PC-9 (cell line): ENCODE data around the gene PCDH15. TPM values are rescaled to one million over a fixed set of nuclear protein-coding genes. Genes with fewer than 3 reads are reported as not detected.

Experiments
- BruUV-seq: library from RNA; stranded (reverse); fragments of 400-500 nt; replicated peaks from 2 replicates; lab custom pipeline; 2021; lab: Mats Ljungman, UMichigan
- CTCF ChIA-PET: fragments of 300-600 bp; sonication (Branson Sonifier 250); formaldehyde crosslinking; loops from one replicate; lab custom pipeline; 2022; ENCODE audit warnings: antibody characterized with exemption; lab: Charles Lee
- POLR2A ChIA-PET: fragments of 300-600 bp; sonication (Branson Sonifier 250); formaldehyde crosslinking; loops from one replicate; lab custom pipeline; 2022; ENCODE audit warnings: antibody characterized with exemption; ENCODE audit not compliant: unreplicated experiment; lab: Charles Lee
- DNase-seq, 2 experiments: peaks; one replicate each; pipeline versions ENCODE4 v3.0.0 to v3.0.0-alpha.2; 2015 to 2022; ENCODE audit warnings: mixed read lengths in 1 of 2
- H2AFZ ChIP-seq: fragments of 200-600 bp; sonication (generic); 2 replicates; pipeline ENCODE4 v1.8.1; 2017; ENCODE audit warnings: antibody characterized with exemption
- H3F3A ChIP-seq: fragments of 200-600 bp; sonication (generic); 2 replicates; pipeline ENCODE4 v1.8.1; 2017; ENCODE audit warnings: antibody characterized with exemption, mild to moderate bottlenecking, low read depth; ENCODE audit not compliant: insufficient read depth
- H3K27ac ChIP-seq: fragments of 200-600 bp; sonication (generic); 2 replicates; pipeline ENCODE4 v1.6.1; 2016; ENCODE audit warnings: mixed run types
- H3K27me3 ChIP-seq: fragments of 200-600 bp; sonication (generic); 2 replicates; pipeline ENCODE4 v1.6.1; 2016; ENCODE audit warnings: low read depth, mixed run types; ENCODE audit not compliant: insufficient read depth
- H3K36me3 ChIP-seq: fragments of 200-600 bp; sonication (generic); 2 replicates; pipeline ENCODE4 v1.6.1; 2016; ENCODE audit warnings: low read depth, mixed run types
- H3K4me1 ChIP-seq: fragments of 200-600 bp; sonication (generic); replicated peaks from 2 replicates; pipeline ENCODE4 v1.6.1; 2016; ENCODE audit warnings: mixed run types; ENCODE audit not compliant: insufficient read depth
- H3K4me2 ChIP-seq: fragments of 200-600 bp; sonication (generic); 2 replicates; pipeline ENCODE4 v1.6.1; 2017; ENCODE audit warnings: mixed run types
- H3K4me3 ChIP-seq: fragments of 200-600 bp; sonication (generic); 2 replicates; pipeline ENCODE4 v1.6.1; 2016; ENCODE audit warnings: mixed run types
- H3K79me2 ChIP-seq: fragments of 200-600 bp; sonication (generic); 2 replicates; pipeline ENCODE4 v1.6.1; 2017; ENCODE audit warnings: low read depth, mixed run types
- H3K9me2 ChIP-seq: fragments of 200-600 bp; sonication (generic); 2 replicates; pipeline ENCODE4 v1.8.1; 2017; ENCODE audit warnings: mild to moderate bottlenecking; ENCODE audit not compliant: insufficient read depth
- H3K9me3 ChIP-seq: fragments of 200-600 bp; sonication (generic); 2 replicates; pipeline ENCODE4 v1.8.1; 2016; ENCODE audit warnings: low read depth; ENCODE audit not compliant: insufficient read depth
- H4K20me1 ChIP-seq: fragments of 200-600 bp; sonication (generic); 2 replicates; pipeline ENCODE4 v1.8.1; 2017; ENCODE audit not compliant: insufficient read depth
- EZH2 ChIP-seq: fragments of 200-600 bp; sonication (generic); IDR thresholded peaks from 2 replicates; pipeline ENCODE4 v1.8.0; 2017; ENCODE audit warnings: antibody characterized with exemption, low read depth
- intact Hi-C: fragments of 100-400 bp; cut with micrococcal nuclease; formaldehyde crosslinking; loops from one replicate; pipeline ENCODE4 v1.10.0; 2022; ENCODE audit not compliant: unreplicated experiment
- total RNA-seq: library from RNA; stranded (reverse); gene quantifications from 2 replicates; pipeline ENCODE4 v1.2.3, GENCODE V29; 2021
- TF ChIP-seq, protein P1 (sequence below): fragments of 200-600 bp; sonication (generic); conservative IDR thresholded peaks from 2 replicates; pipeline ENCODE4 v1.6.1; 2017; ENCODE audit warnings: mixed run types, antibody characterized with exemption, mild to moderate bottlenecking, moderate library complexity

PCDH15 gene
- total RNA-seq, 1 experiment from 2014 or later, result not detected

DNA sequence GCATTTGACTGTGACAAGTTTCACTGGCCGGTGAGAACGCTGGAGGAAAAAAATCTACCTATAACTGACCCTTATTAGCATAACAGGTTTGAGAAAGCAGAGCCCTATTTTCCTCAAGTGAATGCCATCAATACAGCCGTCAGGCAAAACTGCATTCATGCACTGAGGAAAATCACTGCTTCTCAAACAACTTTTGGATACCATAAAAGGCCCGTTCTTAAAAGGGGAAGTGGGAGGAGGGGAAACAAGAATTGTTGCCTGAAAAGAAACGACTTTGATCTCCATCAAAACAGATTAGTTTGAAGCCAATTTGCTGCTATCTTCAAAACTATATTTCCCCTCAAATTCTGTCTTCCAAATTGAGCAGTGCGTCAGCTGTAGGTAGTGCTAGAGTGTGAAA lies 670.6 kb downstream of the PCDH15 start:
- no peaks in the 10 kb centered on the region for H3K27me3 ChIP-seq
- H2AFZ ChIP-seq, result no peak overlapping the region

DNA sequence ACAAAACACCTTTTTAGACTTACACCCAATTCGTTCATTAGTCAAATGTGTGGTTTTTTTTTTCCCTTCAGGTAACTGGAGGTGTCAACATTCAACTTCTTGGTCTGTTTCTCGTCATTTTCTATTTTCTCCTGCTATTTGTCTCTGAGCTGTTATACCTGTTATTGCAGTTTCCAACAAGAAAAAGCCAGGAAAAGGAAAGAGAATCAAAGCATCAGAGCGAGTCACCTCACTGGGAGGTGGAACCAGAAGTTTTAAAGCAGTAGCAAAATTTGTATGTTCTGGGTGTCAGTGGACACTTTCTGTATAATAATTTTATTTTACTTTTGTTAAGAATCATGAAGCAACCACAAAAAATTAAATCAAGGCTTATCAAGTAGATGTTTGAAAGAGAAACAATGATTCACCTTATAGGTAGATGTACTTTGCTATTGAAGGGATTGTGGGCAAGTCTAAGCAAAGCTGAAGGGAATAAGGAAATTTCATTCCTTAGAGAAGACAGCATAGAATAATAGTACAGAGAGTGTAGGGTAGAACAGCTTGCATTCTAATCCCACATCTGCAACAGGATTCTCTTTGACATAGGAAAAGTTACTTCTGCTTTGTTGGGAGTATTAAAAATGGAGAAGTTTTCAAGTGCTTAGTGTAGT lies 675.8 kb downstream of the PCDH15 start:
- Histone ChIP-seq H2AFZ (no peak overlapping the region), H3K4me1 (no peaks in the 10 kb centered on the region), H3K27me3 (no peaks in the 10 kb centered on the region), H3K36me3 (no peaks in the 10 kb centered on the region), H3K4me3 (no peak overlapping the region), H4K20me1 (no peaks in the 10 kb centered on the region), H3K27ac (no peak overlapping the region), H3K9me3 (no peaks in the 10 kb centered on the region), H3F3A (no peaks in the 10 kb centered on the region), H3K9me2 (no peaks in the 10 kb centered on the region), H3K79me2 (no peaks in the 10 kb centered on the region), H3K4me2 (no peak overlapping the region)
- no TSS peak for BruUV-seq
- no peak for DNase-seq
- TF ChIP-seq, protein P1, sequence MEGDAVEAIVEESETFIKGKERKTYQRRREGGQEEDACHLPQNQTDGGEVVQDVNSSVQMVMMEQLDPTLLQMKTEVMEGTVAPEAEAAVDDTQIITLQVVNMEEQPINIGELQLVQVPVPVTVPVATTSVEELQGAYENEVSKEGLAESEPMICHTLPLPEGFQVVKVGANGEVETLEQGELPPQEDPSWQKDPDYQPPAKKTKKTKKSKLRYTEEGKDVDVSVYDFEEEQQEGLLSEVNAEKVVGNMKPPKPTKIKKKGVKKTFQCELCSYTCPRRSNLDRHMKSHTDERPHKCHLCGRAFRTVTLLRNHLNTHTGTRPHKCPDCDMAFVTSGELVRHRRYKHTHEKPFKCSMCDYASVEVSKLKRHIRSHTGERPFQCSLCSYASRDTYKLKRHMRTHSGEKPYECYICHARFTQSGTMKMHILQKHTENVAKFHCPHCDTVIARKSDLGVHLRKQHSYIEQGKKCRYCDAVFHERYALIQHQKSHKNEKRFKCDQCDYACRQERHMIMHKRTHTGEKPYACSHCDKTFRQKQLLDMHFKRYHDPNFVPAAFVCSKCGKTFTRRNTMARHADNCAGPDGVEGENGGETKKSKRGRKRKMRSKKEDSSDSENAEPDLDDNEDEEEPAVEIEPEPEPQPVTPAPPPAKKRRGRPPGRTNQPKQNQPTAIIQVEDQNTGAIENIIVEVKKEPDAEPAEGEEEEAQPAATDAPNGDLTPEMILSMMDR, result no peak
- TF ChIP-seq EZH2, result no peak
- intact Hi-C loops, result no loop called here
- POLR2A ChIA-PET, result no interaction called here
- CTCF ChIA-PET, result no interaction called here

More for the DNA sequence above, 670.6 kb downstream of the PCDH15 start:
- no peaks in the 10 kb centered on the region for H3K79me2 ChIP-seq
- H3K4me1 ChIP-seq, result no peaks in the 10 kb centered on the region
- H3K9me2 ChIP-seq, result no peaks in the 10 kb centered on the region
- no peak overlapping the region for H3K4me3 ChIP-seq
- TF ChIP-seq, protein P1, result no peak
- no peak for TF ChIP-seq EZH2
- intact Hi-C loops, result no loop called here
- no peaks in the 10 kb centered on the region; the same call in 1 of the 2 replicates for H4K20me1 ChIP-seq
- no peaks in the 10 kb centered on the region for H3K36me3 ChIP-seq
- H3K4me2 ChIP-seq, result no peak overlapping the region
- no peak overlapping the region for H3K27ac ChIP-seq
- CTCF ChIA-PET, result no interaction called here
- no peaks in the 10 kb centered on the region for H3K9me3 ChIP-seq
- no peak for DNase-seq
- POLR2A ChIA-PET, result no interaction called here
- BruUV-seq, result no TSS peak
- no peaks in the 10 kb centered on the region for H3F3A ChIP-seq

DNA sequence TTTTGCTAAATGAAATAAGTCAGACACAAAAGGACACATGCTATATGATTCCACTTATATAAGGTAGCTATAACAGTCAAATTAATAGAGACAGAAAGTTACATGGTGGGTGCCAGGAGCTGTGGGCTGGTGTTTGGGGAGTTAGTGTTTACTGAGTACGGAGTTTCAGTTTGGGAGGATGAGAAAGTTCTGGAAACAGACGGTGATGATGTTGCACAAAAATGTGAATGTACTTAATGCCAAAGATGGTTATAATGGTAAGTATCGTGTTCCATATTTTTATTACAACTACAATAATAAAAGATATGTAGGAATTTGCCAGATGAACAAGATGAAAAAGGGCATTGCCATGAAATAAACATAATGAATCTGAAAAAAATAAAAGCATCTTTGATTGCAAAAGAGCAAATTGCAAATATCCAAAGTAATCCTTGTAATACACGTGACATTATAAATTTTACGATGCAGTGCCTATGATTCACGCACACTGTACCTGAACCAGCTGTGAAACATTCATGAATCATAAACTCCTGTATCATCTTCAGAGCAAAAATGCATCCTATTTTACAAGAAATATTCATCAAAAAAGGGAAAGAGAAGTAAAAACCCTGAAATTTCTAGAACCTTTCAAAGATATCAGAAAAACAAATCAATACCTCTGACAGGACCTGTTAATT lies 676.7 kb downstream of the PCDH15 start:
- Histone ChIP-seq H3F3A (no peaks in the 10 kb centered on the region), H3K4me1 (no peaks in the 10 kb centered on the region), H3K4me2 (no peak overlapping the region), H4K20me1 (no peaks in the 10 kb centered on the region), H2AFZ (no peak overlapping the region), H3K9me3 (no peaks in the 10 kb centered on the region), H3K36me3 (no peaks in the 10 kb centered on the region), H3K79me2 (no peaks in the 10 kb centered on the region), H3K27me3 (no peaks in the 10 kb centered on the region), H3K4me3 (no peak overlapping the region), H3K27ac (no peak overlapping the region), H3K9me2 (no peaks in the 10 kb centered on the region)
- DNase-seq, result no peak
- no TSS peak for BruUV-seq
- intact Hi-C loops, result no loop called here
- TF ChIP-seq EZH2, result no peak
- TF ChIP-seq, protein P1, result no peak
- CTCF ChIA-PET, result no interaction called here
- POLR2A ChIA-PET, result no interaction called here
